PFSK-1 (cell line): ENCODE data around the gene PARD3B.

ENCODE experiments used
- FOXP2 ChIP-seq: optimal IDR thresholded peaks from 2 replicates; pipeline ENCODE3; 2011; ENCODE audit warnings: borderline replicate concordance, control low read depth, inconsistent platforms; ENCODE audit not compliant: insufficient read depth; ENCODE audit errors: extremely low read length, extremely low read depth
- POLR2AphosphoS5 ChIP-seq: IDR thresholded peaks from 2 replicates; pipeline ENCODE4 v1.6.1; 2012; ENCODE audit warnings: low read depth, mild to moderate bottlenecking, control low read depth, low read length, moderate library complexity
- SIN3A ChIP-seq: IDR thresholded peaks from 2 replicates; pipeline ENCODE4 v1.6.1; 2012; ENCODE audit warnings: mild to moderate bottlenecking, low read length, moderate library complexity, borderline replicate concordance; ENCODE audit not compliant: insufficient read depth
- TAF1 ChIP-seq: IDR thresholded peaks from 2 replicates; pipeline ENCODE4 v1.6.1; 2012; ENCODE audit warnings: low read length, control low read depth, borderline replicate concordance; ENCODE audit not compliant: insufficient read depth
- TF ChIP-seq, protein P1 (sequence below), 2 experiments: IDR thresholded peaks; 2 replicates each; pipeline versions ENCODE4 v1.6.1 to v1.8.0; 2011 to 2012; ENCODE audit warnings: low read depth in 2 of 2, low read length in 2 of 2, control low read depth in 1 of 2, inconsistent platforms in 1 of 2, mild to moderate bottlenecking in 1 of 2, moderate library complexity in 1 of 2; ENCODE audit not compliant: insufficient read depth in 1 of 2

Gene PARD3B

DNA sequence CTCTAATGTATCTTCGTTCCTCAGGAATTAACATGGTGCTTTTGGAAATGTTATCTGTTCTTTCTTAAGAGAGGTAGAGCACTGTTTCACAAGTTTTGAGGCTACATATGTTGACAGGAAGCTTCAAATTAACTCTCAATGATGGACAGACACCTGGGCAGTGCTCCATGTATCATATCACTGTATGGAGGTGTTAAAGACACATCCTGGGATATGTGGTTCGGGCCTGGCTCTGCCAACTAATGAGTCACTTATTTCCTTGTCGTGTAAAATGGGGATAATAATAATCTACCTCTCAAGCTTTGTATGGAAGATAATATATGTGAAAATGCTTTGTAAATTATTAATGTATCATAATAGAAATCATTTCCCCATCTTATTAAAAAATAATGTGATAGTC, 90.2 kb downstream of the PARD3B start:
- TF ChIP-seq, protein P1, sequence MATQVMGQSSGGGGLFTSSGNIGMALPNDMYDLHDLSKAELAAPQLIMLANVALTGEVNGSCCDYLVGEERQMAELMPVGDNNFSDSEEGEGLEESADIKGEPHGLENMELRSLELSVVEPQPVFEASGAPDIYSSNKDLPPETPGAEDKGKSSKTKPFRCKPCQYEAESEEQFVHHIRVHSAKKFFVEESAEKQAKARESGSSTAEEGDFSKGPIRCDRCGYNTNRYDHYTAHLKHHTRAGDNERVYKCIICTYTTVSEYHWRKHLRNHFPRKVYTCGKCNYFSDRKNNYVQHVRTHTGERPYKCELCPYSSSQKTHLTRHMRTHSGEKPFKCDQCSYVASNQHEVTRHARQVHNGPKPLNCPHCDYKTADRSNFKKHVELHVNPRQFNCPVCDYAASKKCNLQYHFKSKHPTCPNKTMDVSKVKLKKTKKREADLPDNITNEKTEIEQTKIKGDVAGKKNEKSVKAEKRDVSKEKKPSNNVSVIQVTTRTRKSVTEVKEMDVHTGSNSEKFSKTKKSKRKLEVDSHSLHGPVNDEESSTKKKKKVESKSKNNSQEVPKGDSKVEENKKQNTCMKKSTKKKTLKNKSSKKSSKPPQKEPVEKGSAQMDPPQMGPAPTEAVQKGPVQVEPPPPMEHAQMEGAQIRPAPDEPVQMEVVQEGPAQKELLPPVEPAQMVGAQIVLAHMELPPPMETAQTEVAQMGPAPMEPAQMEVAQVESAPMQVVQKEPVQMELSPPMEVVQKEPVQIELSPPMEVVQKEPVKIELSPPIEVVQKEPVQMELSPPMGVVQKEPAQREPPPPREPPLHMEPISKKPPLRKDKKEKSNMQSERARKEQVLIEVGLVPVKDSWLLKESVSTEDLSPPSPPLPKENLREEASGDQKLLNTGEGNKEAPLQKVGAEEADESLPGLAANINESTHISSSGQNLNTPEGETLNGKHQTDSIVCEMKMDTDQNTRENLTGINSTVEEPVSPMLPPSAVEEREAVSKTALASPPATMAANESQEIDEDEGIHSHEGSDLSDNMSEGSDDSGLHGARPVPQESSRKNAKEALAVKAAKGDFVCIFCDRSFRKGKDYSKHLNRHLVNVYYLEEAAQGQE (IDR thresholded peaks at IDR 0.05; ENCODE audit: insufficient read depth in 1 of 2, low read depth in 2 of 2, low read length in 2 of 2), result no peak
- TF ChIP-seq POLR2AphosphoS5 (no peak), FOXP2 (no peak), TAF1 (no peak), SIN3A (no peak)

DNA sequence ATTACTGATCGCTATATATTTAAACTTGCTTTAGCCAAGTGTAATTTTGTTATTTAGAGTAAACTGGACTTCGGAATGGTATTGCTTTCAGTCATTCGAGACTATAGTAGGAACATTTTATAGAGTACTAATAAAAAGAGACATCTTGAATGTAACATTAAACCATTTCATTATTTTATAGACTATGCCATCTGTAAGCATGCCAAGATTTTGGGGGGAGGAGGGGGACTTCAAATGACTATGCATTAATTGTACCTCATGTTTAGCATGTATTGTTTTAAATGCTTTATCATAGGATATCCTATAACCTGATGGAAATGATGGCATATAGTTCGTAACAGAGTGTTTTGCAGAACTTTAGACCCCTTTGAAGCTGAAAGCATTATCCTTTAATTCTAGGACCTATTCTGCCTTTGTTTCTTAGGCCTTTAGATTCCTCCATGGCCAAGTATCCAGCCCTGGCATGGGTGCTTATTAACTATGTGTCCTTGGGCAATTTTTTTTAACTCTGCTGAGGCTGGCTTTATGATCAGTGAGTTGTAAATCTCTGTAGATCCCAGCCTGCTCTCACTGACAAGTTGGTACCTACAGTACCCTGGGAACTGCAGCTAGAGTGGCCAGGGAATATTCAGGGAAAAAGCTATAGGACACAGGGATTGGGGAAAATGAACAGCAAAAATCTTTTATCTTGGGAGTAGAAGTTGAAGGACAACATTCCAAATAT, 93.4 kb downstream of the PARD3B start:
- TF ChIP-seq TAF1 (no peak), POLR2AphosphoS5 (no peak), SIN3A (no peak), FOXP2 (no peak)
- TF ChIP-seq, protein P1 (IDR thresholded peaks at IDR 0.05; ENCODE audit: insufficient read depth in 1 of 2, low read depth in 2 of 2, low read length in 2 of 2), result no peak

DNA sequence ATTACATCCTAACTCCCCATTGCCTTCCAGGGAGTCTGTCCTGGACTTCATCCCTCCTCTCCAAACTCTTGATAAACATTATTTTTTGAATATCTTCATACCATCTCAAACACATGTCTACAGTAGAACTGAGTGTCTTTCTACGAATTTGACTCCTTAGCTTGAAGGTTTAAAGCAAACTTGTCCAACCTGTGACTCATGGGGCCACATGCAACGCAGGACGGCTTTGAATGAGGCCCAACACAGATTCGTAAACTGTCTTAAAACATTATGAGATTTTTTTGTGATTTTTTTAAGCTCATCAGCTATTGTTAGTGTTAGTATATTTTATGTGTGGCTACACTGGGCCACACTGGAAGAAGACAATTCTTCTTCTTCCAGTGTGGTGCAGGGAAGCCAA, 98.1 kb downstream of the PARD3B start:
- no peak for TF ChIP-seq POLR2AphosphoS5
- no peak for TF ChIP-seq FOXP2

DNA sequence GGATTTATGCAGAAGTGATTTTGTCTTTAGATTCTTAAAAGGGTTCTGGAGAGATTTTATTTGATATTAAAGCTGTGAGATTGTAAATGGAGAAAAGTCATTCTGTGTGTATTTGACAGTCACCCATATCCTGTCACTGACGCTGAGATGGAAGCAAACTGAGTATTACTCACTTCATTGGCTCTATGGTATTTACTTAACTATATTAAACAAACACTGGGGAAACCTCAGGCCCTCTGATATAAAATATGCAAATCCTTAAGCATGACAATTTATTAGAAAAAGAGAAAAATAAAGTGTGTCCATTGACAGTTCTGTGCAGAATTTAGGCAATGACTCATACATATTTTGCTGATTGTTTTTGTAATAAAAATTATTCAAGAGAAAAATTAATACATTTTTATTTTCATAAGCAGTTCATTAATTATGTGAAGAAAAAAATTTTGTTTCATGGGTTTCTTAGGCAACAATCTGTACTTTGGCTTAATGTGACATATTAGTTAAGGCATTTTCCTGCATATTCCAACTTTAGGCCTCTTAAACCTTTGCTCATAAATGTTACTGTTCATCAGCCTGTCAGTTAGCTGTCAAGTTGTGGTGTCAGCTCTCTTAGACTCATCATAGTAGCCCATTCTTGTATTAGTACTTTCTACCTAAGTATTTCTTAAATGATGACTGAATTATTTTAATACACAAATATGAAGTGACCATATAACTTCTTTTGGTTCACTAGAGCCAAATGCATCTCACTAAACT, 99.9 kb downstream of the PARD3B start:
- TF ChIP-seq, protein P1 (IDR thresholded peaks at IDR 0.05; ENCODE audit: insufficient read depth in 1 of 2, low read depth in 2 of 2, low read length in 2 of 2), result no peak
- no peak for TF ChIP-seq SIN3A
- TF ChIP-seq FOXP2, result no peak
- TF ChIP-seq POLR2AphosphoS5, result no peak
- TF ChIP-seq TAF1, result no peak

DNA sequence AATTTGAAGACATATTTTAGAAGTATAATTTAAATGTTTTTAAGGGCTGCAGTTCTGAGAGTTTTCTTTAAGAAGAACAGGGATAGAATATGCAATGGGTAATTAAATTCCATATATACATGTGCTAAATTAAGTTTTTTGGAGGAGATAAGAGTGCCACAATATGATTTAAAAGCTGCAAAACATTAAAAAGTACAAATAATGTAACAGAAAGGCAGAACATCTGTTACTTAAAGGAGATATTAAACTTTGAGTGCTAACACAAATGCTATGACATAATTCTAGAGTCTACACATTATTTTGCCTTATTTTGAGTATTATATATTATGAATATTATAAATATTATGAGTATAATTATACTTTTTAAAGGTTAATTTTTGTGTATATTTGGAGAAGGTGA, 102.4 kb downstream of the PARD3B start:
- no peak for TF ChIP-seq SIN3A

DNA sequence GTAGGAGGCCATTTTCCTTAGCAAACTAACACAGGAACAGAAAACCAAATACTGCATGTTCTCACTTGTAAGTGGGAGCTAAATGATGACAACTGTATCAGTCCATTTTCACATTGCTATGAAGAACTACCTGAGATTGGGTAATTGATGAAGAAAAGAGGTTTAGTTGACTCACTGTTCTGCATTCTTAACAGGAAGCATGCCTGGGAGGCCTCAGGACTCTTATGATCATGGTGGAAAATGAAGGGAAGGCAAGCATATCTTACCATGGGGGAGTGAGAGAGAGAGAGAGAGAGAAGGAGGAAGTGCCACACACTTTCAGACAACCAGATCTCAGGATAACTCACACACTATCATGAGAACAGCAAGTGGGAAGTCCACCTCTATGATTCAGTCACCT, 105.3 kb downstream of the PARD3B start:
- TF ChIP-seq TAF1 (no peak), FOXP2 (no peak), SIN3A (no peak), POLR2AphosphoS5 (no peak)
- TF ChIP-seq, protein P1 (IDR thresholded peaks at IDR 0.05; ENCODE audit: insufficient read depth in 1 of 2, low read depth in 2 of 2, low read length in 2 of 2), result no peak
